Ascending aorta (tissue), 2 donors: Measurements from ENCODE around the gene RLBP1. TPM values are rescaled to one million over a fixed set of nuclear protein-coding genes. Genes with fewer than 3 reads are reported as not detected.

Experiments
- DNase-seq, 2 donors: peaks; one replicate each; pipeline ENCODE4 v3.0.0-alpha.2; 2019; ENCODE audit warnings: low spot score in 2 of 2
- H3K27ac ChIP-seq, 2 donors: fragments of 200-600 bp; sonication (generic); one replicate each; pipeline ENCODE4 v1.5.1; 2016 to 2017; ENCODE audit warnings: mild to moderate bottlenecking in 1 of 2
- H3K27me3 ChIP-seq: fragments of 200-600 bp; sonication (generic); one replicate; pipeline ENCODE4 v1.5.1; 2017
- H3K36me3 ChIP-seq, 2 donors: fragments of 200-600 bp; sonication (generic); one replicate each; pipeline ENCODE4 v1.5.1; 2016
- H3K4me1 ChIP-seq, 2 donors: fragments of 200-600 bp; sonication (generic); one replicate each; pipeline ENCODE4 v1.5.1; 2016 to 2017; ENCODE audit warnings: mild to moderate bottlenecking in 1 of 2
- H3K4me3 ChIP-seq, 2 donors: fragments of 200-600 bp; sonication (generic); one replicate each; pipeline ENCODE4 v1.5.1; 2016 to 2017; ENCODE audit warnings: mild to moderate bottlenecking in 1 of 2
- H3K9me3 ChIP-seq, 2 donors: fragments of 200-600 bp; sonication (generic); one replicate each; pipeline ENCODE4 v1.5.1; 2016
- intact Hi-C: fragments of 100-400 bp; cut with DNase I; formaldehyde crosslinking; loops from one replicate; pipeline ENCODE4 v1.15.1; 2023
- total RNA-seq: library from RNA; depleted of rRNA; stranded (reverse); fragments of >200 nt; gene quantifications from one replicate; pipeline ENCODE4 v1.1.0, GENCODE V29; 2016
- TF ChIP-seq, protein P1 (sequence below), 3 experiments: fragments of 200-600 bp in 2 of 3; fragments of 450-650 bp in 1 of 3; sonication (generic) in 2 of 3; IDR thresholded peaks; one replicate each; pipeline ENCODE4 v1.5.1; 2016 to 2019; ENCODE audit warnings: antibody characterized with exemption in 3 of 3, mild to moderate bottlenecking in 1 of 3, moderate library complexity in 1 of 3

The RLBP1 gene
- total RNA-seq, 1 donor from 2014 or later = not detected

- H3K27ac ChIP-seq = no peak overlapping the region
- peaks cover 33 to 53% of the 10 kb centered on the region in 2 donors for H3K36me3 ChIP-seq
Observed at GRCh38 chr15:89198934-89199333, 22.4 kb downstream of the RLBP1 start.

DNA sequence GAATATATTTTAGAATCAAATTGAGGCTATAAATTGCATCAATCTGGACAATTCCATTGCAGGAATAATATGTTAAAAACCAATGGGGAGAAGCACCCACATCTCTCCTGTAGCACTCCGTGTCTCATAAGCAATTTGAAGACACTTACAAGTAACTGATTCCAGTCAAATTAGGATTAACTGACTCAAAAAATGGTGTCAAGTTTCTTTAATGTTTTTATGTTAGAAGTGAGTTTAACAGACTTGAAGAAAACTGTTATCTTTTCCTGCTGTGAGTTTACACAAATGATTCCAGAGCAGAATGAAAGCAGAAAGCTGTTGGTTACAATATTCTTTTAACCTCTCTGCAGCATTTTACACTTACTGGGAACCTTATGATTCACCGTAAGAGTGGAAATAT lies 23.2 kb downstream of the RLBP1 start:
- peaks cover 41 to 60% of the 10 kb centered on the region in 2 donors for H3K36me3 ChIP-seq
- DNase-seq = no peak
- no peak overlapping the region for H3K27ac ChIP-seq
- H3K27me3 ChIP-seq = no peaks in the 10 kb centered on the region
- peaks cover 0 to 17% of the 10 kb centered on the region in 2 donors for H3K4me1 ChIP-seq
- intact Hi-C loops = loop anchor here (5.0 to 10.0 kb wide), 3 partner anchors 301 to 1113 kb away; partner anchors contain the start of genes AEN and HAPLN3
- H3K9me3 ChIP-seq = no peaks in the 10 kb centered on the region
- TF ChIP-seq, protein P1, sequence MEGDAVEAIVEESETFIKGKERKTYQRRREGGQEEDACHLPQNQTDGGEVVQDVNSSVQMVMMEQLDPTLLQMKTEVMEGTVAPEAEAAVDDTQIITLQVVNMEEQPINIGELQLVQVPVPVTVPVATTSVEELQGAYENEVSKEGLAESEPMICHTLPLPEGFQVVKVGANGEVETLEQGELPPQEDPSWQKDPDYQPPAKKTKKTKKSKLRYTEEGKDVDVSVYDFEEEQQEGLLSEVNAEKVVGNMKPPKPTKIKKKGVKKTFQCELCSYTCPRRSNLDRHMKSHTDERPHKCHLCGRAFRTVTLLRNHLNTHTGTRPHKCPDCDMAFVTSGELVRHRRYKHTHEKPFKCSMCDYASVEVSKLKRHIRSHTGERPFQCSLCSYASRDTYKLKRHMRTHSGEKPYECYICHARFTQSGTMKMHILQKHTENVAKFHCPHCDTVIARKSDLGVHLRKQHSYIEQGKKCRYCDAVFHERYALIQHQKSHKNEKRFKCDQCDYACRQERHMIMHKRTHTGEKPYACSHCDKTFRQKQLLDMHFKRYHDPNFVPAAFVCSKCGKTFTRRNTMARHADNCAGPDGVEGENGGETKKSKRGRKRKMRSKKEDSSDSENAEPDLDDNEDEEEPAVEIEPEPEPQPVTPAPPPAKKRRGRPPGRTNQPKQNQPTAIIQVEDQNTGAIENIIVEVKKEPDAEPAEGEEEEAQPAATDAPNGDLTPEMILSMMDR (IDR thresholded peaks at IDR 0.05) = no peak
- no peak overlapping the region for H3K4me3 ChIP-seq

More at GRCh38 chr15:89198934-89199333, 22.4 kb downstream of the RLBP1 start:
- H3K4me1 ChIP-seq = peaks cover 0 to 17% of the 10 kb centered on the region in 2 donors
- no peak overlapping the region for H3K4me3 ChIP-seq
- intact Hi-C loops = loop anchor here (5.0 to 10.0 kb wide), 3 partner anchors 302 to 1114 kb away; partner anchors contain the start of genes AEN and HAPLN3
- no peaks in the 10 kb centered on the region for H3K9me3 ChIP-seq
- DNase-seq = no peak
- H3K27me3 ChIP-seq = no peaks in the 10 kb centered on the region
- TF ChIP-seq, protein P1 (IDR thresholded peaks at IDR 0.05) = no peak

- Histone ChIP-seq H3K4me1 (peaks cover 0 to 17% of the 10 kb centered on the region in 2 donors), H3K27me3 (no peaks in the 10 kb centered on the region), H3K4me3 (no peak overlapping the region), H3K27ac (peak overlapping the region; percentile 75 to 85), H3K9me3 (no peaks in the 10 kb centered on the region), H3K36me3 (peaks cover 46 to 67% of the 10 kb centered on the region in 2 donors)
- TF ChIP-seq, protein P1 (IDR thresholded peaks at IDR 0.05) = no peak
- DNase-seq = no peak
- intact Hi-C loops = loop anchor here (5.0 to 10.0 kb wide), 3 partner anchors 300 to 1113 kb away; partner anchors contain the start of genes AEN and HAPLN3
Observed at GRCh38 chr15:89197503-89197971, 23.8 kb downstream of the RLBP1 start.

GRCh38 chr15:89196994-89197393 lies 24.4 kb downstream of the RLBP1 start:
- intact Hi-C loops = loop anchor here (5.0 to 10.0 kb wide), 3 partner anchors 300 to 1112 kb away; partner anchors contain the start of genes AEN and HAPLN3
- H3K4me1 ChIP-seq = peaks cover 0 to 17% of the 10 kb centered on the region in 2 donors
- H3K27ac ChIP-seq = peak overlapping the region; percentile 75 to 85
- H3K4me3 ChIP-seq = no peak overlapping the region
- no peaks in the 10 kb centered on the region for H3K27me3 ChIP-seq
- no peaks in the 10 kb centered on the region for H3K9me3 ChIP-seq
- TF ChIP-seq, protein P1 (IDR thresholded peaks at IDR 0.05) = no peak
- H3K36me3 ChIP-seq = peaks cover 50 to 72% of the 10 kb centered on the region in 2 donors
- DNase-seq = no peak

GRCh38 chr15:89196241-89196640 lies 25.1 kb downstream of the RLBP1 start:
- peaks cover 0 to 17% of the 10 kb centered on the region in 2 donors for H3K4me1 ChIP-seq
- H3K4me3 ChIP-seq = no peak overlapping the region
- TF ChIP-seq, protein P1 (IDR thresholded peaks at IDR 0.05) = no peak
- H3K27ac ChIP-seq = peak overlapping the region; percentile 75 to 85
- intact Hi-C loops = loop anchor here (5.0 to 10.0 kb wide), 3 partner anchors 299 to 1111 kb away; partner anchors contain the start of genes AEN and HAPLN3
- no peaks in the 10 kb centered on the region for H3K27me3 ChIP-seq
- no peak for DNase-seq
- H3K36me3 ChIP-seq = peaks cover 55 to 75% of the 10 kb centered on the region in 2 donors
- H3K9me3 ChIP-seq = no peaks in the 10 kb centered on the region
